HepG2 (cell line): ENCODE data around the gene ZNF207. TPM values are rescaled to one million over a fixed set of nuclear protein-coding genes. Genes with fewer than 3 reads are reported as not detected.

ENCODE experiments used
- CENPT ChIP-seq: sonication (generic); formaldehyde crosslinking; IDR thresholded peaks from 2 replicates; pipeline ENCODE4 v1.8.0; 2022; ENCODE audit warnings: low read depth, mild to moderate bottlenecking, moderate library complexity, missing genetic modification reagents
- CENPX ChIP-seq: sonication (generic); formaldehyde crosslinking; IDR thresholded peaks from 2 replicates; pipeline ENCODE4 v1.9.0; 2021; ENCODE audit warnings: mild to moderate bottlenecking, missing genetic modification reagents, moderate library complexity
- ETV5 ChIP-seq: IDR thresholded peaks from 2 replicates; pipeline ENCODE4 v1.6.1; 2018; ENCODE audit warnings: missing biosample characterization, missing genetic modification reagents, inconsistent platforms, borderline replicate concordance
- HIC2 ChIP-seq: sonication (generic); formaldehyde crosslinking; IDR thresholded peaks from 2 replicates; pipeline ENCODE4 v1.9.0; 2022; ENCODE audit warnings: low read depth, missing genetic modification reagents
- IRF2 ChIP-seq: IDR thresholded peaks from 2 replicates; pipeline ENCODE4 v1.6.1; 2018; ENCODE audit warnings: missing genetic modification reagents, missing compliant biosample characterization
- LCORL ChIP-seq, 2 experiments: fragments of 450-650 bp in 1 of 2; sonication (generic) in 1 of 2; formaldehyde crosslinking in 1 of 2; IDR thresholded peaks; 2 replicates each; pipeline versions ENCODE4 v1.5.0 to v1.6.1; 2017 to 2020; ENCODE audit warnings: antibody characterized with exemption in 1 of 2, missing genetic modification reagents in 1 of 2
- NFYB ChIP-seq: sonication (generic); formaldehyde crosslinking; IDR thresholded peaks from 2 replicates; pipeline ENCODE4 v1.4.0; 2020; ENCODE audit warnings: missing genetic modification reagents
- NR2C2 ChIP-seq: sonication (generic); formaldehyde crosslinking; IDR thresholded peaks from 2 replicates; pipeline ENCODE4 v1.4.0; 2020; ENCODE audit warnings: missing genetic modification reagents, mild to moderate bottlenecking, moderate library complexity, borderline replicate concordance
- PITX1 ChIP-seq: sonication (generic); formaldehyde crosslinking; IDR thresholded peaks from 2 replicates; pipeline ENCODE4 v1.5.1; 2020; ENCODE audit warnings: mild to moderate bottlenecking, missing genetic modification reagents
- RARA ChIP-seq: IDR thresholded peaks from 2 replicates; pipeline ENCODE4 v1.6.1; 2016; ENCODE audit warnings: missing genetic modification reagents, missing compliant biosample characterization
- RELA ChIP-seq: sonication (generic); formaldehyde crosslinking; IDR thresholded peaks from 2 replicates; pipeline ENCODE4 v1.4.0; 2020; ENCODE audit warnings: missing genetic modification reagents
- TBP ChIP-seq: sonication (generic); formaldehyde crosslinking; IDR thresholded peaks from 2 replicates; pipeline ENCODE4 v1.5.0; 2020; ENCODE audit warnings: missing genetic modification reagents
- TEAD2 ChIP-seq: sonication (generic); formaldehyde crosslinking; IDR thresholded peaks from 2 replicates; pipeline ENCODE4 v1.9.0; 2021; ENCODE audit warnings: missing genetic modification reagents
- YEATS2 ChIP-seq: sonication (generic); formaldehyde crosslinking; IDR thresholded peaks from 2 replicates; pipeline ENCODE4 v1.4.0; 2020; ENCODE audit warnings: missing genetic modification reagents, borderline replicate concordance
- ZBTB43 ChIP-seq: sonication (generic); formaldehyde crosslinking; conservative IDR thresholded peaks from 2 replicates; pipeline ENCODE4 v1.4.0; 2020; ENCODE audit warnings: missing genetic modification reagents
- ZBTB7A ChIP-seq: sonication (generic); formaldehyde crosslinking; IDR thresholded peaks from 2 replicates; pipeline ENCODE4 v1.8.0; 2022; ENCODE audit warnings: mild to moderate bottlenecking, missing genetic modification reagents
- ZBTB7B ChIP-seq: sonication (generic); formaldehyde crosslinking; IDR thresholded peaks from 2 replicates; pipeline ENCODE4 v1.4.0; 2020; ENCODE audit warnings: missing genetic modification reagents
- ZNF362 ChIP-seq: sonication (generic); formaldehyde crosslinking; IDR thresholded peaks from 2 replicates; pipeline ENCODE4 v1.4.0; 2020; ENCODE audit warnings: missing genetic modification reagents, mild to moderate bottlenecking, borderline replicate concordance
- ZNF563 ChIP-seq: sonication (generic); formaldehyde crosslinking; IDR thresholded peaks from 2 replicates; pipeline ENCODE4 v1.8.0; 2022; ENCODE audit warnings: mild to moderate bottlenecking, moderate library complexity, missing genetic modification reagents
- ZNF605 ChIP-seq: sonication (generic); formaldehyde crosslinking; IDR thresholded peaks from 2 replicates; pipeline ENCODE4 v1.8.0; 2022; ENCODE audit warnings: mild to moderate bottlenecking, missing genetic modification reagents
- polyA plus RNA-seq, 8 experiments: library from polyadenylated mRNA; depleted of rRNA in 3 of 8; stranded (reverse) in 7 of 8; unstranded in 1 of 8; fragments of >200 nt; fragmentation: Illumina TruSeq in 4 of 8; extraction: Trizol in 4 of 8; gene quantifications; 2 replicates each; pipeline versions ENCODE4 v1.2.1 to v1.2.3, GENCODE V29; 2011 to 2016; ENCODE audit warnings: low read depth in 4 of 8, missing spikeins in 1 of 8, mixed read lengths in 1 of 8; ENCODE audit not compliant: insufficient read depth in 1 of 8
- total RNA-seq, 5 experiments: library from RNA; depleted of rRNA; stranded (reverse); fragments of >200 nt; fragmentation: Illumina TruSeq; extraction: Trizol; gene quantifications; 2 replicates each; pipeline ENCODE4 v1.2.3, GENCODE V29; 2016; ENCODE audit warnings: low read depth in 1 of 5
- TF ChIP-seq, protein P1 (sequence below): sonication (generic); formaldehyde crosslinking; IDR thresholded peaks from 2 replicates; pipeline ENCODE4 v1.4.0; 2020; ENCODE audit warnings: missing genetic modification reagents

The ZNF207 gene
- total and polyA plus RNA-seq, 2 of the 13 experiments (the other 11 are each of a cell fraction or from before 2014, with no cell fraction given): 150 to 164 TPM

DNA sequence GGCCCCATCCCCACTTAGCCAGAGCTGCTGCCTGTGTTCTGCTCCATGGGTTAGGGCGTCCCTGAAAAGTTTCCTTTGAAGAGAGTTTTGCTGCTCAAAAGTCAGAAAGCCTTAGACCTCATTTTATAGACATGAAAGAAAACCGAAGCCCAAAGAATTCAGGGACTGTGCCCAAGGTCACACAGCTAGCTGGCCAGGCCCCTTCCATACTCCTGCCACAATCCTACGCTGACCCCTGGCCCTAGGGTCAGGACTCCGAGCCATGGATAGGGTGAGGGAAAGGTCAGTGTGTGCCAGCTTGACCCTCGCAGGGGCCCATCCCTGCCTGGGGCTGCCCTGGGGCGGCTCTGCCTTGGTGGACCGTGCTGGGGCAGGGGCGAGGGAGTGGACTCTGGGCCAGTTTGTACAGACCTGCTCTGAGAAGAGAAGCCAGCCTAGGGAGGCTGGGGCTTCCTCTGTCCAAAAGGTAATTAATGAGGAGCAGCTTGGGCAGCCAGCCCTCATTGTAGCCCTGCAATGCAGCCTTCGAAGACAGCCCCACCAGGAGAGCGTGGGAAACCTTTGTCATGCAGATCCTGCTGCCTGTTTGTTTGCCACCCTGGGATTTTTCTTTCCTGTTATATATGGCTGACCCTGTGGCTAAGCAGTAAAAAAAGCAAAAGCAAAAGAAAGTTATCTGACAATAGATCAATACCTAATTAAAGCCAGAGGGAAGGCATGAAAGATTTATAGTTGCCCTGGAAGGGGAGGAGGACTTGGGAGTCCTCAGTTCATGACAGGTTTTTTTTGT is 46.9 kb upstream of the ZNF207 start (continued):
- TF ChIP-seq, protein P1, sequence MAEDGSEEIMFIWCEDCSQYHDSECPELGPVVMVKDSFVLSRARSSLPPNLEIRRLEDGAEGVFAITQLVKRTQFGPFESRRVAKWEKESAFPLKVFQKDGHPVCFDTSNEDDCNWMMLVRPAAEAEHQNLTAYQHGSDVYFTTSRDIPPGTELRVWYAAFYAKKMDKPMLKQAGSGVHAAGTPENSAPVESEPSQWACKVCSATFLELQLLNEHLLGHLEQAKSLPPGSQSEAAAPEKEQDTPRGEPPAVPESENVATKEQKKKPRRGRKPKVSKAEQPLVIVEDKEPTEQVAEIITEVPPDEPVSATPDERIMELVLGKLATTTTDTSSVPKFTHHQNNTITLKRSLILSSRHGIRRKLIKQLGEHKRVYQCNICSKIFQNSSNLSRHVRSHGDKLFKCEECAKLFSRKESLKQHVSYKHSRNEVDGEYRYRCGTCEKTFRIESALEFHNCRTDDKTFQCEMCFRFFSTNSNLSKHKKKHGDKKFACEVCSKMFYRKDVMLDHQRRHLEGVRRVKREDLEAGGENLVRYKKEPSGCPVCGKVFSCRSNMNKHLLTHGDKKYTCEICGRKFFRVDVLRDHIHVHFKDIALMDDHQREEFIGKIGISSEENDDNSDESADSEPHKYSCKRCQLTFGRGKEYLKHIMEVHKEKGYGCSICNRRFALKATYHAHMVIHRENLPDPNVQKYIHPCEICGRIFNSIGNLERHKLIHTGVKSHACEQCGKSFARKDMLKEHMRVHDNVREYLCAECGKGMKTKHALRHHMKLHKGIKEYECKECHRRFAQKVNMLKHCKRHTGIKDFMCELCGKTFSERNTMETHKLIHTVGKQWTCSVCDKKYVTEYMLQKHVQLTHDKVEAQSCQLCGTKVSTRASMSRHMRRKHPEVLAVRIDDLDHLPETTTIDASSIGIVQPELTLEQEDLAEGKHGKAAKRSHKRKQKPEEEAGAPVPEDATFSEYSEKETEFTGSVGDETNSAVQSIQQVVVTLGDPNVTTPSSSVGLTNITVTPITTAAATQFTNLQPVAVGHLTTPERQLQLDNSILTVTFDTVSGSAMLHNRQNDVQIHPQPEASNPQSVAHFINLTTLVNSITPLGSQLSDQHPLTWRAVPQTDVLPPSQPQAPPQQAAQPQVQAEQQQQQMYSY (CRISPR knock-in tag): no peak
- no peak for TF ChIP-seq CENPX
- 0 out of 2 replicates have a peak, but pooled peaks have one; percentile 21 for TF ChIP-seq IRF2 (CRISPR knock-in tag)
- 0 out of 2 replicates have a peak, but pooled peaks have one; percentile 33 for TF ChIP-seq ZNF563 (CRISPR knock-in tag)
- TF ChIP-seq ZNF605 (CRISPR knock-in tag): no peak
- 0 out of 2 replicates have a peak, but pooled peaks have one; percentile 25 for TF ChIP-seq ZBTB43
- peak; percentile 48; the same call in 1 of the 2 replicates for TF ChIP-seq ZNF362
- peak; percentile 81 for TF ChIP-seq PITX1
- TF ChIP-seq ETV5 (CRISPR knock-in tag): peak; percentile 45; the same call in 1 of the 2 replicates
- no peak for TF ChIP-seq CENPT (CRISPR knock-in tag)
- TF ChIP-seq HIC2 (CRISPR knock-in tag): peak; percentile 98
- 0 out of 2 replicates have a peak, but pooled peaks have one; percentile 15 for TF ChIP-seq NFYB (CRISPR knock-in tag)
- TF ChIP-seq ZBTB7B (CRISPR knock-in tag): peak; percentile 89
- no peak for TF ChIP-seq LCORL (IDR thresholded peaks at IDR 0.05)
- peak; percentile 89 for TF ChIP-seq LCORL (CRISPR knock-in tag; IDR thresholded peaks at IDR 0.05)
- no peak for TF ChIP-seq TBP (CRISPR knock-in tag)
- peak; percentile 87 for TF ChIP-seq NR2C2 (CRISPR knock-in tag)
- 0 out of 2 replicates have a peak, but pooled peaks have one; percentile 48 for TF ChIP-seq RELA (CRISPR knock-in tag)
- TF ChIP-seq ZBTB7A (CRISPR knock-in tag): peak; percentile 81; the same call in 1 of the 2 replicates
- TF ChIP-seq RARA: peak; percentile 100
- TF ChIP-seq TEAD2 (CRISPR knock-in tag): no peak
- TF ChIP-seq YEATS2 (CRISPR knock-in tag): no peak
